ENCODE results near the gene WDR35.

DNA sequence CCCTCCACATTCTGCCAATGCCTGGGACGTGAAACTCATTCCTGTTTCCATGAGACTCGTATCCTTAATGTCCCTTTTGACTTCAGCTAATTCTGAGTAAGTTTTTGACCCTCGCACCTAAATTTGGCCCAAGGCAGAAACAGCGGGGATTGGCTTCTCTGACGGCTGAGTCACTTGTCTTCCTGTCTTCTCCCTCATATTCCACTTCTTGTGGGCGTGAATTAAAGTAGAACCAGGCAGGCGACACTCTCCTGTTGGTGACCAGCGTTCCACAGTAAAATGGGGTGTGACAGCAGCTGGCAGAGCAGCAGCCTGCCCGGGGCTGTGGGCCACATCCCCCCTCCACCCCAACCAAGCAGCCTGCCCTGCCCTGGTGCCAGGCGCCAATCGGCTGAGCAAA is 103.6 kb downstream of the WDR35 start:
- TF ChIP-seq, protein P1, sequence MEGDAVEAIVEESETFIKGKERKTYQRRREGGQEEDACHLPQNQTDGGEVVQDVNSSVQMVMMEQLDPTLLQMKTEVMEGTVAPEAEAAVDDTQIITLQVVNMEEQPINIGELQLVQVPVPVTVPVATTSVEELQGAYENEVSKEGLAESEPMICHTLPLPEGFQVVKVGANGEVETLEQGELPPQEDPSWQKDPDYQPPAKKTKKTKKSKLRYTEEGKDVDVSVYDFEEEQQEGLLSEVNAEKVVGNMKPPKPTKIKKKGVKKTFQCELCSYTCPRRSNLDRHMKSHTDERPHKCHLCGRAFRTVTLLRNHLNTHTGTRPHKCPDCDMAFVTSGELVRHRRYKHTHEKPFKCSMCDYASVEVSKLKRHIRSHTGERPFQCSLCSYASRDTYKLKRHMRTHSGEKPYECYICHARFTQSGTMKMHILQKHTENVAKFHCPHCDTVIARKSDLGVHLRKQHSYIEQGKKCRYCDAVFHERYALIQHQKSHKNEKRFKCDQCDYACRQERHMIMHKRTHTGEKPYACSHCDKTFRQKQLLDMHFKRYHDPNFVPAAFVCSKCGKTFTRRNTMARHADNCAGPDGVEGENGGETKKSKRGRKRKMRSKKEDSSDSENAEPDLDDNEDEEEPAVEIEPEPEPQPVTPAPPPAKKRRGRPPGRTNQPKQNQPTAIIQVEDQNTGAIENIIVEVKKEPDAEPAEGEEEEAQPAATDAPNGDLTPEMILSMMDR (conservative IDR thresholded peaks at IDR 0.05): no peak
- TF ChIP-seq ZFX (IDR thresholded peaks at IDR 0.05): no peak

Measured in C4-2B (cell line).